HepG2 (cell line): ENCODE measurements around the gene SLF1. TPM values are rescaled to one million over a fixed set of nuclear protein-coding genes. Genes with fewer than 3 reads are reported as not detected.

Source experiments
- ATAC-seq: fragments of 200-7000 bp; cut with Tn5 transposase; 3 replicates; pipeline ENCODE4 v1.9.1; 2020; ENCODE audit warnings: mild to moderate bottlenecking, moderate library complexity
- BruUV-seq: library from RNA; stranded (reverse); fragments of 400-500 nt; replicated peaks from 2 replicates; lab custom pipeline; 2021; lab: Mats Ljungman, UMichigan
- CTCF ChIA-PET: fragments of 300-600 bp; formaldehyde crosslinking; extraction: SDS; loops from one replicate; lab custom pipeline; 2021; ENCODE audit warnings: low total read pairs, inconsistent platforms, low intra/inter-chr PET ratio; lab: Yijun Ruan, JAX
- POLR2A ChIA-PET: fragments of 350-600 bp; sonication (Branson Sonifier 250); formaldehyde crosslinking; loops from one replicate; lab custom pipeline; 2020; ENCODE audit warnings: antibody characterized with exemption, inconsistent platforms; lab: Yijun Ruan, JAX
- DNase-seq: peaks from one replicate; pipeline ENCODE4 v3.0.0-alpha.2; 2015; ENCODE audit warnings: low spot score
- FAIRE-seq: peaks from 3 replicates; lab custom pipeline; 2011; peaks lifted over from hg19 to GRCh38; lab: Jason Lieb, UNC
- H2AFZ ChIP-seq: one replicate; pipeline ENCODE4 v1.6.1; 2011; ENCODE audit warnings: low read length, inconsistent platforms
- H3K27ac ChIP-seq: fragments of 300-600 bp; 3 replicates; pipeline ENCODE4 v1.8.0; 2011; ENCODE audit warnings: mixed run types, mild to moderate bottlenecking, mixed read lengths, low read length, inconsistent platforms; ENCODE audit not compliant: insufficient read depth; ENCODE audit errors: extremely low read length
- H3K27me3 ChIP-seq, 2 experiments: fragments of 200-600 bp in 1 of 2; 2 replicates in 1 of 2; 3 replicates in 1 of 2; pipeline versions ENCODE4 v1.6.0 to v1.8.0; 2011; ENCODE audit warnings: low read length in 2 of 2, mild to moderate bottlenecking in 2 of 2, moderate library complexity in 2 of 2, inconsistent platforms in 1 of 2; ENCODE audit not compliant: insufficient read depth in 2 of 2, control insufficient read depth in 1 of 2
- H3K36me3 ChIP-seq, 2 experiments: fragments of 200-600 bp in 1 of 2; replicated peaks in 1 of 2; 2 replicates in 1 of 2; 3 replicates in 1 of 2; pipeline versions ENCODE4 v1.5.1 to v1.8.0; 2011; ENCODE audit warnings: low read length in 2 of 2, inconsistent platforms in 1 of 2; ENCODE audit not compliant: insufficient read depth in 2 of 2, control insufficient read depth in 1 of 2
- H3K4me1 ChIP-seq: 2 replicates; pipeline ENCODE4 v1.5.1; 2012; ENCODE audit warnings: low read length, inconsistent platforms; ENCODE audit not compliant: insufficient read depth
- H3K4me2 ChIP-seq: 2 replicates; pipeline ENCODE4 v1.6.0; 2011; ENCODE audit warnings: low read depth, low read length, inconsistent platforms
- H3K4me3 ChIP-seq, 3 experiments: fragments of 200-600 bp in 1 of 3; sonication (generic), shearing (Covaris generic) in 1 of 3; replicated peaks in 1 of 3; 2 replicates each; pipeline ENCODE4 v1.5.1; 2011 to 2016; ENCODE audit warnings: low read length in 3 of 3, inconsistent platforms in 2 of 3, low read depth in 2 of 3, mild to moderate bottlenecking in 2 of 3, control low read depth in 1 of 3, mixed read lengths in 1 of 3; ENCODE audit not compliant: insufficient read depth in 1 of 3
- H3K79me2 ChIP-seq: one replicate; pipeline ENCODE4 v1.6.1; 2011; ENCODE audit warnings: low read length, inconsistent platforms; ENCODE audit not compliant: insufficient read depth
- H3K9ac ChIP-seq: 2 replicates; pipeline ENCODE4 v1.6.0; 2011; ENCODE audit warnings: mild to moderate bottlenecking, low read depth, low read length, inconsistent platforms; ENCODE audit not compliant: insufficient read depth
- H3K9me3 ChIP-seq: 2 replicates; pipeline ENCODE4 v1.5.1; 2012; ENCODE audit warnings: mild to moderate bottlenecking, low read length
- H4K20me1 ChIP-seq: 2 replicates; pipeline ENCODE4 v1.6.0; 2011; ENCODE audit warnings: inconsistent platforms, mild to moderate bottlenecking, low read length, moderate library complexity; ENCODE audit not compliant: insufficient read depth
- CCDC6 ChIP-seq: sonication (generic); formaldehyde crosslinking; IDR thresholded peaks from 2 replicates; pipeline ENCODE4 v1.8.1; 2022; ENCODE audit warnings: mild to moderate bottlenecking, missing genetic modification reagents, moderate library complexity
- CENPT ChIP-seq: sonication (generic); formaldehyde crosslinking; IDR thresholded peaks from 2 replicates; pipeline ENCODE4 v1.8.0; 2022; ENCODE audit warnings: low read depth, mild to moderate bottlenecking, moderate library complexity, missing genetic modification reagents
- ESRRA ChIP-seq: sonication (generic); formaldehyde crosslinking; IDR thresholded peaks from 2 replicates; pipeline ENCODE4 v1.5.1; 2020; ENCODE audit warnings: mild to moderate bottlenecking, low read depth, missing genetic modification reagents
- HOXA7 ChIP-seq: sonication (generic); formaldehyde crosslinking; IDR thresholded peaks from 2 replicates; pipeline ENCODE4 v1.8.1; 2022; ENCODE audit warnings: mild to moderate bottlenecking, missing genetic modification reagents, moderate library complexity
- ISL2 ChIP-seq: sonication (generic); formaldehyde crosslinking; IDR thresholded peaks from 2 replicates; pipeline ENCODE4 v1.5.0; 2020; ENCODE audit warnings: missing genetic modification reagents
- MAFG ChIP-seq: sonication (generic); formaldehyde crosslinking; IDR thresholded peaks from 2 replicates; pipeline ENCODE4 v1.5.1; 2020; ENCODE audit warnings: mild to moderate bottlenecking, missing genetic modification reagents
- NRL ChIP-seq: sonication (generic); formaldehyde crosslinking; IDR thresholded peaks from 2 replicates; pipeline ENCODE4 v1.5.0; 2020; ENCODE audit warnings: missing genetic modification reagents, mild to moderate bottlenecking, moderate library complexity, borderline replicate concordance
- PHF8 ChIP-seq: sonication (generic); formaldehyde crosslinking; IDR thresholded peaks from 2 replicates; pipeline ENCODE4 v1.5.0; 2020; ENCODE audit warnings: missing genetic modification reagents
- SUZ12 ChIP-seq: fragments of 150-350 bp; IDR thresholded peaks from 2 replicates; pipeline ENCODE4 v1.6.1; 2014; ENCODE audit warnings: low read depth, low read length
- ZBTB21 ChIP-seq: sonication (generic); formaldehyde crosslinking; IDR thresholded peaks from 2 replicates; pipeline ENCODE4 v1.4.0; 2020; ENCODE audit warnings: missing genetic modification reagents
- ZFP36L2 ChIP-seq: sonication (generic); formaldehyde crosslinking; IDR thresholded peaks from 2 replicates; pipeline ENCODE4 v1.4.0; 2020; ENCODE audit warnings: missing genetic modification reagents
- ZFP62 ChIP-seq: sonication (generic); formaldehyde crosslinking; IDR thresholded peaks from 2 replicates; pipeline ENCODE4 v1.4.0; 2020; ENCODE audit warnings: missing genetic modification reagents
- ZNF749 ChIP-seq: sonication (generic); formaldehyde crosslinking; IDR thresholded peaks from 2 replicates; pipeline ENCODE4 v1.8.0; 2022; ENCODE audit warnings: mild to moderate bottlenecking, missing genetic modification reagents, moderate library complexity, borderline replicate concordance
- ZNF781 ChIP-seq: sonication (generic); formaldehyde crosslinking; IDR thresholded peaks from 2 replicates; pipeline ENCODE4 v1.5.1; 2020; ENCODE audit warnings: borderline replicate concordance, mild to moderate bottlenecking, missing genetic modification reagents; ENCODE audit errors: not compliant biosample characterization
- WGBS: methylation state at CpG from one replicate; pipeline ENCODE4 v1.1.6; 2017; ENCODE audit warnings: low lambda C conversion rate; 5-methylcytosine and 5-hydroxymethylcytosine counted together
- in situ Hi-C: cut with HindIII; loops from 2 replicates; pipeline ENCODE4 v1.10.0; 2017; ENCODE audit warnings: low pct_unique_long_range_greater_than_20kb; ENCODE audit not compliant: extremely low pct_ligation_motif_present
- intact Hi-C: fragments of 100-400 bp; cut with micrococcal nuclease; formaldehyde crosslinking; loops from one replicate; pipeline ENCODE4 v1.10.0; 2022; ENCODE audit not compliant: unreplicated experiment
- polyA plus RNA-seq, 8 experiments: library from polyadenylated mRNA; depleted of rRNA in 3 of 8; stranded (reverse) in 7 of 8; unstranded in 1 of 8; fragments of >200 nt; fragmentation: Illumina TruSeq in 4 of 8; extraction: Trizol in 4 of 8; gene quantifications; 2 replicates each; pipeline versions ENCODE4 v1.2.1 to v1.2.3, GENCODE V29; 2011 to 2016; ENCODE audit warnings: low read depth in 4 of 8, missing spikeins in 1 of 8, mixed read lengths in 1 of 8; ENCODE audit not compliant: insufficient read depth in 1 of 8
- total RNA-seq, 5 experiments: library from RNA; depleted of rRNA; stranded (reverse); fragments of >200 nt; fragmentation: Illumina TruSeq; extraction: Trizol; gene quantifications; 2 replicates each; pipeline ENCODE4 v1.2.3, GENCODE V29; 2016; ENCODE audit warnings: low read depth in 1 of 5

SLF1 gene
- total and polyA plus RNA-seq, 2 of the 13 experiments (the other 11 are each of a cell fraction or from before 2014, with no cell fraction given), result 2.1 to 9.1 TPM

DNA sequence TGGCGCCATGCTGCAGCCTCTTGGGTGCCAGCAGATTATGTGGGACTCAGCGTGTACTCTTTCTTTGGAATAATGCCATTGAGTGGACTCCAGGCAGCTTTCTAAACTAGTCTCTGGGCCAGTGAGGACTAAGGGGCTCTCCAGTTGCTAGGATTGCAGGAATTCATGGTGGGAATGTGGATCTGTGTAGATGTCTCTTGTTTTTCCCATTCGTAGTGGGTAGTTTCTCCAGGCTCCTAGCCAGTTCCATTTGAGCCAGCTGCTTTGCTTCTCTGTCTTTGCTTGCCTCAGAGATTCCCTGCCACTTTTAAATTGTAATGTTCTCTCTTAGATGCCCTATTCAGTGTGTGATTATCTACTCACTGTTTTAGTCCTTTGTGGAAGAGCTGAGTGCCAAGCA is 42.6 kb downstream of the SLF1 start:
- ChIA-PET POLR2A (no interaction called here), CTCF (no interaction called here)
- in situ Hi-C loops (no loop called here), intact Hi-C loops (no loop called here)
- Histone ChIP-seq H3K4me3 (no peak overlapping the region), H3K36me3 (peaks cover 1 to 6% of the 10 kb centered on the region in 2 experiments; a peak in 3 of 5 replicates), H3K9me3 (peaks cover 15% of the 10 kb centered on the region), H3K4me2 (no peak overlapping the region), H3K27me3 (no peaks in the 10 kb centered on the region), H3K4me1 (no peaks in the 10 kb centered on the region), H3K9ac (no peak overlapping the region), H3K79me2 (no peaks in the 10 kb centered on the region), H2AFZ (no peak overlapping the region), H3K27ac (no peak overlapping the region), H4K20me1 (no peaks in the 10 kb centered on the region)
- no peak for FAIRE-seq
- no TSS peak for BruUV-seq
- no peak for TF ChIP-seq SUZ12
- no peak for TF ChIP-seq CENPT
- TF ChIP-seq ESRRA (CRISPR knock-in tag), result no peak
- no peak for TF ChIP-seq ZBTB21 (CRISPR knock-in tag)
- no peak for TF ChIP-seq NRL
- TF ChIP-seq ZNF749 (CRISPR knock-in tag), result no peak
- TF ChIP-seq ZNF781 (CRISPR knock-in tag), result no peak
- no peak for TF ChIP-seq ISL2 (CRISPR knock-in tag)
- no peak for TF ChIP-seq ZFP36L2
- TF ChIP-seq ZFP62 (CRISPR knock-in tag), result no peak
- TF ChIP-seq HOXA7 (CRISPR knock-in tag), result no peak
- no peak for DNase-seq
- ATAC-seq, result no peak
- WGBS, result 80% methylated on average over 1 of the region's 3 CpGs

DNA sequence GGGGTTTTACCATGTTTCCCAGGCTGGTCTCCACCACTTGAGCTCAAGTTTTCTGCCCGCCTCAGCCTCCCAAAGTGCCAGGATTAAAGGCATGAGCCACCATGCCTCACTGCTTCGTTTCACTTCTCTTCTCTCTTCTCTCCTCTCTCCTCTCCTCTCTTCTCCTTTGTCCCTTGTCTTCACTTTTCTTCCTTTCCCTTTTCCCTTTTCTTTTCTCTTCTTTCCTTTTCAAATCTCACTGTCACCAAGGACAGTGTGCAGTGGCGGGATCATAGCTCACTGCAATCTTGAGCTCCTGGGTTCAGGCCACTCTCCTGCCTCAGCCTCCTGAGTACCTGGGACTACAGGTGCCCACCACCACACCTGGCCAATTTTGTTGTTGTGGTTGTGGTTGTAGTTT is 49.5 kb downstream of the SLF1 start:
- TF ChIP-seq PHF8 (CRISPR knock-in tag), result no peak
- TF ChIP-seq MAFG, result no peak
- no peak for TF ChIP-seq CCDC6
- H3K79me2 ChIP-seq, result no peaks in the 10 kb centered on the region
- H2AFZ ChIP-seq, result no peak overlapping the region
- POLR2A ChIA-PET, result no interaction called here
- no peak for DNase-seq
- ATAC-seq, result no peak
- no peak overlapping the region for H3K27ac ChIP-seq
- no TSS peak for BruUV-seq
- peaks cover 0 to 6% of the 10 kb centered on the region in 2 experiments; a peak in 3 of 5 replicates for H3K36me3 ChIP-seq
- no peak overlapping the region for H3K4me2 ChIP-seq
- H3K9ac ChIP-seq, result no peak overlapping the region
- H3K9me3 ChIP-seq, result no peaks in the 10 kb centered on the region
- H3K27me3 ChIP-seq, result no peaks in the 10 kb centered on the region
- in situ Hi-C loops, result no loop called here
- no peaks in the 10 kb centered on the region for H3K4me1 ChIP-seq
- intact Hi-C loops, result no loop called here
- FAIRE-seq, result no peak
- H4K20me1 ChIP-seq, result no peaks in the 10 kb centered on the region
- H3K4me3 ChIP-seq, result no peak overlapping the region
- CTCF ChIA-PET, result no interaction called here
- WGBS, result 83% methylated on average over 3 of the region's 3 CpGs
